HG03460 (cell line): ENCODE results near the gene PLSCR3.

ENCODE experiments used
- ATAC-seq: cut with Tn5 transposase; IDR thresholded peaks from one replicate; pipeline ENCODE4 v1.9.1; 2021; ENCODE audit not compliant: unreplicated experiment

PLSCR3 gene

GRCh38 chr17:7394452-7395191 is at the start of gene PLSCR3:
Gene PLSCR3 (minus strand): TSS chr17:7394525. CDS start chr17:7394110, 415 bp downstream.
- peak; percentile 68 for ATAC-seq

DNA sequence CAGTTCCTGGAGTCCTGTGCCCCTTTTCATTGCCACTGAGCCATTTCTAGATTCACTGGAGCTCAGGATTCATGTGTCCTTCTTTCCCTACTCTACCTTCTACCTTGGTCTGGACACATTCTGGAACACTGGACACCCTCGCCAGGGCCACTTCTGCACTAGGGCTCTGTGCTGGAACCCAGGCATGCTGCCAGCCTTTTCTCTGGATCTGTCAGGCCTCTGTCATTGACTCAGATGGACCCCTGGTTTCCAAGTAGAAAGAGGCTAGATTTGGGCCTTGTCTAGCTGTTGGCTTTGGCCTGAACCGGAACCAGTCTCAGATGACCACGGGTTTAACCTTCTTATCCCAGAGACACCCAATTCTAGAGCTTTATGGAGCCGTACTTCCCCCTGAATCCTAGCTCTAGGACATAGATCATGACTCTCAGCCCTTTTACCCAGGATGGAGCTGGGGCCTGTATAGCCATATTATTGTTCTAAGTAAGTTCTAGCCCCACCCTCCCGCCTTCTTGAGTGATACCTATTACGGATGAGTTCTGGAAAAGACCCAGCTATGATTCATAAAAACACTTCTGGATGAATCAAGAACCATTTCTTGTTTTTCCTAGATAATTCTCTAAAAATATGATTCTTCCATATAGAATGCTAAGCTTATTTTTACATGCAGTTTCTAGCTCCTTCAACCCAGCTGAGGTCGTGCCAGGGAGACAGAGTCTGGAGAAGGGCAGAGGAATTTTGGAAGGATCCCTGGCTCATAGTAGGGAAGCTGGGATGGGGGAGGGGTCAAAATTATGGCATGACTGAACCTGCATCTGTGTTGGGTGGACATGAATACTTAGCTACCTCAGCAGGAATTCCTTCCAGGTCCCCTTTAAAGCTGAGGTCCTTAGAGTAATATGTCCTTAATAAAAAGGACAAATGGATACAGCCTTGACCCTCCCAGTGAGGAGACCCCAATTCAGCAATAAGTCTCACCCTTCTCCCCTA is 49.5 kb upstream of the PLSCR3 start:
- no peak for ATAC-seq

DNA sequence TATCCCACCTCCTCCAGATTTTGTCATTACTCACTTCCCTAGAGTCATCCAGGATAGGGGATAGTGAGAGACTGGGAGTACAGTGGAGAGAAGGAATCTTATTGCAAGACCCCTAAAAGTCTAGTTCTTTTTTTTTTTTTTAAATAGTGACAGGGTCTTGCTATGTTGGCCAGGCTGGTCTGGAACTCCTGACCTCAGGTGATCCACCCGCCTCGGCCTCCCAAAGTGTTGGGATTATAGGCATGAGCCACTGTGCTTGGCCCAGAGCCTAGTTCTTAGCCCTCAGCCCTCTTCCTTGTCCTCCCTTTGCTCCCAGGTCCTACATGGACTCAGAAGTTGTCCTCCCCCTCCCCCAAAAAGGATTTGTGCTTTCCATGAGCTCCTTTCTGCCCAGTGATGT is 47.8 kb upstream of the PLSCR3 start:
- no peak for ATAC-seq

GRCh38 chr17:7441266-7441665 is 46.9 kb upstream of the PLSCR3 start:
- no peak for ATAC-seq

DNA sequence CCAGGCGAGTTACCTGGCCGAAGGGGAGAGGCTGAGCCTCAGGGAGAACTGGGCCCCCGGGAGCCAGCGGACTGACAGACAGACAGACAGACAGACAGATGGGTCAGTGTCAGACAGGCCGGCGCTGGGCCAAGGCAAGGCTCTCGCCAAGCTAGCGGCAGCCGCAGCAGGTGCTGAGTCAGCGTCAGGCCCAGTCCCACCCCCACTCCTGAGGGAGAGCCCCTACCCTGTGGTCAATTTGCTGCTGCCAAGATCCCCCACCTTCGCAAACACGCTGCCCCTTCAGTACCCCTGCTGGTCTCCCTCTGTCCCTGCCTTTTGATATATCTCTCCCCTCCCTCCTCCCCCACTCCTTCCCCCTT is 46.5 kb upstream of the PLSCR3 start:
- ATAC-seq = no peak

GRCh38 chr17:7440113-7440833 is 45.9 kb upstream of the PLSCR3 start:
- no peak for ATAC-seq

DNA sequence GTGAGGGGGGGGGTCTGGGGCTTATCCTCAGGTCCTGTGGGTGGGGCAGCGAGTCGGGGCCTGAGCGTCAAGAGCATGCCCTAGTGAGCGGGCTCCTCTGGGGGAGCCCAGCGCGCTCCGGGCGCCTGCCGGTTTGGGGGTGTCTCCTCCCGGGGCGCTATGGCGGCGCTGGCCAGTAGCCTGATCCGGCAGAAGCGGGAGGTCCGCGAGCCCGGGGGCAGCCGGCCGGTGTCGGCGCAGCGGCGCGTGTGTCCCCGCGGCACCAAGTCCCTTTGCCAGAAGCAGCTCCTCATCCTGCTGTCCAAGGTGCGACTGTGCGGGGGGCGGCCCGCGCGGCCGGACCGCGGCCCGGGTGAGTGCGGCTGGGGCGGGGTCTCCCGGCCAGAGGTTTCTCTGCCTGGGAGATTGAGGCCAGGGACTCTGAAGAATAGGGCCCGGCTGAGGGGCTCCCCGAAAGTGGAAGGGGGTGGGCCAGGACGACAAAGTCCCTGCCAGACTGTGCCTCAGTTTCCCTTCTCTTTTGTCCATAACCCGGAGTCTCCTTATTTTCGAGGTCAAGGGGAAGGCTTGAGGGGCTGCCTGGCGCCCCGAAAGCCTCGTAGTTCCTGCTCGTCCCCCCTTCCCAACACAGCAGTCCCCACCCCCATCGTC is 45.3 kb upstream of the PLSCR3 start, which contains the start of gene FGF11:
FGF11 (plus strand) TSS at position 51 of the 651 bp plus-strand sequence; CDS start at position 160, 109 bp downstream.
- no peak for ATAC-seq

DNA sequence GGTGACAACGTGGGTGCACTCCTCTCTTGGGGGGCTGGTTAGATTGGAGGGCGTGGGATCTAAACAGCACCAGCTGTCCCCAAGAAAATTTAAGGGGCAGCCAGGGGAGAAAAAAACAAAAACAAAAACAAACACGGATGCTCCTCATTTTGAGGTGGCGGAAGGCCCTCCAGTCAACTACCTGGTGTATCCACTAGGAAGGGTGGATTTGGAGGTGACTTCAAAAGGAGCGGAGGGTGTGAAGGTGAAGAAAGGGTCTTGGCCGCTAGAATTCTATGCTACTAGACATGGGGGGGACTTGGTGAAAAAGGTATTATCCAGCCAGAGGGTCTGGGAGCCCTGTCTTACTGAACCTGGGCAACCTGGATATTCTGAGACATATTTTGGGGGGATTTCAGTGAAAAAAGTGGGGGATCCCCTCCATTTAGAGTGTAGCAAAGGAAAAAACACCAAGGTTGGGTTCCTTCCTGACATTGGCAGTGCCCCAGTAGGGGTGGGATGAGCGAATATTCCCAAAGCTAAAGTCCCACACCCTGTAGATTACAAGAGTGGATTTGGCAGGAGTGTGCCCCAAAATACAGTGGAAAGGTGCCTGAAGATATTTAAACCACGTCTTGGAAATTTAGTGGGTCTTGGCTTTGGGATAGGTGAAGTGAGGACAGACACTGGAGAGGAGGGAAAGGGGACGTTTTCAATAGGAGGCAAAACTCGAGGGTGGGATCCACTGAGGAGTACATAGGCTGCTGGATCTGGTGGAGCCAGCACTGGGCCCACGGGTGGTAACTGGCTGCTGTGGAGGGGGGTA is 44.5 kb upstream of the PLSCR3 start:
- no peak for ATAC-seq

- no peak for ATAC-seq
Observed at GRCh38 chr17:7437950-7438614, 43.8 kb upstream of the PLSCR3 start.

- no peak for ATAC-seq
Observed at GRCh38 chr17:7437369-7437863, 43.1 kb upstream of the PLSCR3 start.

GRCh38 chr17:7436556-7437368 is 42.4 kb upstream of the PLSCR3 start:
- ATAC-seq = no peak

DNA sequence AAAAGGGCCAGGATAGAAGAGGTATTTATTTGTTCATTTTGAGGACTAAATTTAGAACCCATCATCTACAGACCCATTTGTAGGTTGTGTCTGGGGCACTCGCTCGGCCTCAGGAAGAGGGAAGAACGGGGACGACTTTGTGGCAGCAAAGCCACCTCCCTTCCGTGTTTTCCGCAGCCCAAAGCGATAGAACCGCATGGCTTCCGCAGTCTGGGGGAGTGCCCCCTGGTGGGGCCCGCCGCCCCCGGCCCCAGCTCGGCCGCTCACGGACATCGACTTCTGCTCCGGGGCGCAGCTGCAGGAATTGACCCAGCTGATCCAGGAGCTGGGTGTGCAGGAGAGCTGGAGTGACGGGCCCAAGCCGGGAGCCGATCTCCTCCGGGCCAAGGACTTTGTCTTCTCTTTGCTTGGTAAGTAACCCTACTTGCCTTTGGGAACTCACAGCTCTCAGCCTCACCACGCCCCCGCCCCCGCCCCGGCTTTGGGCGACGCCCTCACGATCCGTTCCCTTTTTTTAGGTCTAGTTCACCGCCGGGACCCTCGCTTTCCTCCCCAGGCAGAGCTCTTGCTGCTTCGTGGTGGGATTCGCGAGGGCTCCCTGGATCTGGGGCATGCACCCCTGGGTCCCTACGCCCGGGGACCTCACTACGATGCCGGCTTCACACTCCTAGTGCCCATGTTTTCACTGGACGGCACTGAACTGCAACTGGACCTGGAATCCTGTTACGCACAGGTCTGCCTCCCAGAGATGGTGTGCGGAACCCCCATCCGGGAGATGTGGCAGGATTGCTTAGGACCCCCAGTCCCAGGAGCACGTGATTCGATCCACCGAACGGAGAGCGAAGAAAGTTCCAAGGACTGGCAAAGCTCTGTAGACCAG is 41.6 kb upstream of the PLSCR3 start:
- peak; percentile 31 for ATAC-seq

DNA sequence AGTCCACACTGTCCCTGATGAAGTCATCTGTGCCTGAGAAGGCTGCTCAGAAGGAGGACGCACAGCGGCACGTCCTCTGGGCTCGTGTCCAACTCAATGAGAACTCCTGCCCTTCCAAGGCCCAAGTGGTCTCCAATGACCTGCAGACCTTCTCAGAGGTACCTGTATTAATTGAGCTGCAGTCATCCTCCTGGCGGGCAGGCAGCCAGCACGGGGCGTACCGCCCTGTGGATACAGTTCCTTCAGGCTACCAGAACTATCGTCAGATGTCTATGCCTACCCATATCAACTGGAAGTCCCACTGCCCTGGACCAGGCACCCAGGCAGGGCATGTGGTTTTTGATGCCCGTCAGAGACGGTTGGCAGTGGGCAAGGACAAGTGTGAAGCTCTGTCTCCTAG is 38.0 kb upstream of the PLSCR3 start:
- ATAC-seq = no peak

- ATAC-seq = no peak
Observed at GRCh38 chr17:7431231-7431630, 36.9 kb upstream of the PLSCR3 start.

- no peak for ATAC-seq
Observed at GRCh38 chr17:7429722-7430121, 35.4 kb upstream of the PLSCR3 start.

DNA sequence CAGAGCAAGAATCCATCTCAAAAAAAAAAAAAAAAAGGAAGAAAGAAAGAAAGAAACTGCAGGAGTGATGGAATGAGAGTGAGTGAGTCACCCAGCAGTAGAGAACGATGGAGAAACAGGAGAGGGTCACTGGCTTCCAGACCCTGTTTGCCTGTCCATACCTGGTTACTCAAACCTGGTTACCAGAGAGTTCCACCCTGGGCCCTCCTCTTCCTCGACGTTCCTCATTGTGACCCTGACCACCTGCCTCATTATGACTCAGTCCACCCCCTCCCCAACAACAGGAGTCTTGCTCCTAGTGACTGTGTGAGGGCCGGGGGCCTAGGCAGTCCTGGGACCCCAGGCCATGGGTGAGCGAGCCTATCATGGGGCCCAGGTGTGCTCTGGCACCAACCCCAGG is 34.2 kb upstream of the PLSCR3 start, which contains the start of gene SPEM3:
SPEM3 (plus strand) TSS at position 301 of the 400 bp plus-strand sequence; CDS start at position 347, 46 bp downstream.
- no peak for ATAC-seq

DNA sequence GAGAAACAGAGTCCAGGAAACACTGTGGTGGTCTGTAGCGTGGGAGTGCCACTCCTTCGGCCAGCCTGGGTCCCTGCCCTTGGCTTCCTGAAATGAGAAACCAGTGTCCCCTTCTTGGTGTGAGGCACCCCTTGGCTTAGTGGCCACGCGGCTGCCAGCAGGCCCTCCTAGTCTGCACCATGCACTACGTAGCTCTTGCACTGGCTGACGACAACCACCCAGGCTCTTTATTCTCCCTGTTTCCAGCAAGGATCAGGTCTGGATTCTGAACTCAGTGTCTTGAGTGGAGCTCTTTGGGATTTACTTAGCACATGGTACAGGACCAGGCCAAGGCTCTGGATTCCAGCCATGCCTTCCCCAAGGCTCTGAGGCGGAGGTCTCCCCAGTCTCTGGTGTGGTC is 33.2 kb upstream of the PLSCR3 start:
- no peak for ATAC-seq
